Liver (tissue), 9 donors: Measurements from ENCODE around the gene MMD. TPM values are rescaled to one million over a fixed set of nuclear protein-coding genes. Genes with fewer than 3 reads are reported as not detected.

Experiments
- DNase-seq: peaks from one replicate; pipeline ENCODE4 v3.0.0-alpha.2; 2017; ENCODE audit warnings: low spot score
- H3K27ac ChIP-seq, 2 donors: one replicate each; pipeline ENCODE4 v1.7.0; 2013; ENCODE audit warnings: inconsistent platforms in 2 of 2, low read length in 2 of 2, control low read depth in 1 of 2, low read depth in 1 of 2, mild to moderate bottlenecking in 1 of 2
- H3K27me3 ChIP-seq, 4 donors: one replicate each; pipeline versions ENCODE4 v1.6.1 to v1.7.0; 2013; ENCODE audit warnings: low read length in 3 of 4, inconsistent platforms in 1 of 4, mild to moderate bottlenecking in 1 of 4, moderate library complexity in 1 of 4; ENCODE audit not compliant: control insufficient read depth in 4 of 4, insufficient read depth in 4 of 4
- H3K36me3 ChIP-seq, 4 donors: one replicate each; pipeline versions ENCODE4 v1.6.1 to v1.7.0; 2013; ENCODE audit warnings: low read length in 3 of 4, mild to moderate bottlenecking in 3 of 4, low read depth in 1 of 4, moderate library complexity in 1 of 4; ENCODE audit not compliant: control insufficient read depth in 4 of 4, insufficient read depth in 3 of 4
- H3K4me1 ChIP-seq, 4 donors: one replicate each; pipeline versions ENCODE4 v1.6.1 to v1.7.0; 2013; ENCODE audit warnings: low read length in 3 of 4, mild to moderate bottlenecking in 3 of 4, moderate library complexity in 1 of 4; ENCODE audit not compliant: control insufficient read depth in 4 of 4, insufficient read depth in 4 of 4
- H3K4me3 ChIP-seq, 3 donors: one replicate each; pipeline versions ENCODE4 v1.6.1 to v1.7.0; 2013; ENCODE audit warnings: low read length in 3 of 3, control low read depth in 1 of 3, low read depth in 1 of 3, mild to moderate bottlenecking in 1 of 3
- H3K9ac ChIP-seq, 2 donors: one replicate each; pipeline ENCODE4 v1.7.0; 2013; ENCODE audit warnings: low read length in 2 of 2, mild to moderate bottlenecking in 2 of 2, moderate library complexity in 2 of 2, control low read depth in 1 of 2, low read depth in 1 of 2
- H3K9me3 ChIP-seq, 4 donors: one replicate each; pipeline versions ENCODE4 v1.6.1 to v1.7.0; 2013; ENCODE audit warnings: low read length in 3 of 4; ENCODE audit not compliant: control insufficient read depth in 4 of 4
- FOXA1 ChIP-seq: IDR thresholded peaks from 2 replicates; pipeline ENCODE4 v1.6.1; 2016; ENCODE audit warnings: antibody characterized with exemption
- FOXA2 ChIP-seq: IDR thresholded peaks from 2 replicates; pipeline ENCODE4 v1.6.1; 2016; ENCODE audit warnings: antibody characterized with exemption
- GABPA ChIP-seq, 2 donors: IDR thresholded peaks in 1 of 2; conservative IDR thresholded peaks in 1 of 2; 2 replicates each; pipeline ENCODE4 v1.6.1; 2016; ENCODE audit warnings: antibody characterized with exemption in 2 of 2, mild to moderate bottlenecking in 1 of 2, moderate library complexity in 1 of 2
- HNF4A ChIP-seq, 2 donors: conservative IDR thresholded peaks; 2 replicates each; pipeline ENCODE4 v1.6.1; 2016; ENCODE audit warnings: antibody characterized with exemption in 2 of 2, mild to moderate bottlenecking in 2 of 2
- HNF4G ChIP-seq: IDR thresholded peaks from 2 replicates; pipeline ENCODE4 v1.6.1; 2016; ENCODE audit warnings: antibody characterized with exemption
- JUND ChIP-seq, 2 donors: IDR thresholded peaks; 2 replicates each; pipeline ENCODE4 v1.6.1; 2016; ENCODE audit warnings: antibody characterized with exemption in 2 of 2
- NR2F2 ChIP-seq: IDR thresholded peaks from 2 replicates; pipeline ENCODE4 v1.6.1; 2016; ENCODE audit warnings: antibody characterized with exemption
- RAD21 ChIP-seq, 2 donors: IDR thresholded peaks; 2 replicates each; pipeline ENCODE4 v1.6.1; 2016; ENCODE audit warnings: antibody characterized with exemption in 2 of 2, mild to moderate bottlenecking in 2 of 2
- RXRA ChIP-seq, 2 donors: IDR thresholded peaks; 2 replicates each; pipeline ENCODE4 v1.6.1; 2017 to 2018; ENCODE audit warnings: antibody characterized with exemption in 2 of 2, mild to moderate bottlenecking in 1 of 2
- SP1 ChIP-seq: IDR thresholded peaks from 2 replicates; pipeline ENCODE4 v1.6.1; 2018; ENCODE audit warnings: antibody characterized with exemption, mild to moderate bottlenecking
- TAF1 ChIP-seq: conservative IDR thresholded peaks from 2 replicates; pipeline ENCODE4 v1.6.1; 2016; ENCODE audit warnings: antibody characterized with exemption, mild to moderate bottlenecking
- YY1 ChIP-seq: IDR thresholded peaks from 2 replicates; pipeline ENCODE4 v1.6.1; 2016; ENCODE audit warnings: antibody characterized with exemption, mild to moderate bottlenecking
- WGBS: extraction: QIAGEN DNeasy Blood & Tissue Kit; methylation state at CpG from one replicate; pipeline ENCODE4 v1.1.7; 2013; 5-methylcytosine and 5-hydroxymethylcytosine counted together
- polyA plus RNA-seq, 2 donors: library from polyadenylated mRNA; stranded (reverse) in 1 of 2; unstranded in 1 of 2; fragments of 200-250 nt in 1 of 2; fragments of >200 nt in 1 of 2; fragmentation: Nextera tagmentation in 1 of 2; extraction: Ambion mirVana in 1 of 2; gene quantifications; one replicate each; pipeline versions ENCODE4 v1.2.1 to v1.2.3, GENCODE V29; 2013 to 2015
- total RNA-seq, 2 donors: library from RNA; depleted of rRNA; stranded (reverse); fragments of >200 nt; gene quantifications; one replicate each; pipeline ENCODE4 v1.2.3, GENCODE V29; 2014
- TF ChIP-seq, protein P1 (sequence below): fragments of 150-350 bp; IDR thresholded peaks from 2 replicates; pipeline ENCODE4 v1.5.1; 2017; ENCODE audit warnings: improper control_type of control experiment, low read depth, low read length; ENCODE audit not compliant: missing input control
- TF ChIP-seq, protein P2 (sequence below): IDR thresholded peaks from 2 replicates; pipeline ENCODE4 v1.6.1; 2016; ENCODE audit warnings: antibody characterized with exemption
- TF ChIP-seq, protein P3 (sequence below): IDR thresholded peaks from 2 replicates; pipeline ENCODE4 v1.6.1; 2016; ENCODE audit warnings: antibody characterized with exemption
- TF ChIP-seq, protein P4 (sequence below): IDR thresholded peaks from 2 replicates; pipeline ENCODE4 v1.6.1; 2016; ENCODE audit warnings: antibody characterized with exemption, mild to moderate bottlenecking
- TF ChIP-seq, protein P5 (sequence below): IDR thresholded peaks from 2 replicates; pipeline ENCODE4 v1.6.1; 2016; ENCODE audit warnings: antibody characterized with exemption
- donor health status: healthy.
- donor health status: healthy.
- donor health status: healthy.
- donor health status: healthy.
- donor health status: healthy.

Gene MMD
- total and polyA plus RNA-seq, 4 donors = 4.9 to 18.7 (median 11.4) TPM

DNA sequence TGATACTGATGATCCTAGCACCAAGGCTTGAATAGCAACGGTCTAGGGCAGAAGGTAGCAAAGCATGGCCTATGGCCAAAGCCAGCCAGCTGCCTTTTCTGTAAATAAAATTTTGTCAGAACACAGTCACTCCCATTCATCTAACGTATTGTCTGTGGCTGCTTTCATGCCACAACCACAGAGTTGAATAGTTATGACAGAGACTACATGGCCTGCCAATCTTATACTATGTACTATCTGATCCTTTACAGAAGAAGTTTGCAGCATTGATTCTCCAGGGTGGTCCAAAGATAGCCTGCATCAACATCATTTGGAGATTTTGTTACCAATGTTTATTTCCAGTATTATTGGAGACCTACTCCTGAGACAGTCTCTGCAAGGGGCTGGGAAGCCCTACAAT is 19.9 kb upstream of the MMD start:
- Histone ChIP-seq H3K27me3 (no peaks in the 10 kb centered on the region), H3K36me3 (no peaks in the 10 kb centered on the region), H3K27ac (no peak overlapping the region), H3K9me3 (no peaks in the 10 kb centered on the region), H3K4me3 (no peak overlapping the region), H3K9ac (no peak overlapping the region), H3K4me1 (peaks cover 1 to 18% (median 13%) of the 10 kb centered on the region in 4 donors)
- DNase-seq = no peak
- 42% methylated on average over 2 of the region's 2 CpGs for WGBS
- no peak for TF ChIP-seq NR2F2
- no peak for TF ChIP-seq GABPA (IDR thresholded peaks at IDR 0.05 in 1 of 2, conservative IDR thresholded peaks at IDR 0.05 in 1 of 2)
- TF ChIP-seq HNF4A (conservative IDR thresholded peaks at IDR 0.05) = no peak
- no peak for TF ChIP-seq RXRA (IDR thresholded peaks at IDR 0.05)
- TF ChIP-seq FOXA1 = no peak
- TF ChIP-seq FOXA2 = no peak
- TF ChIP-seq, protein P1, sequence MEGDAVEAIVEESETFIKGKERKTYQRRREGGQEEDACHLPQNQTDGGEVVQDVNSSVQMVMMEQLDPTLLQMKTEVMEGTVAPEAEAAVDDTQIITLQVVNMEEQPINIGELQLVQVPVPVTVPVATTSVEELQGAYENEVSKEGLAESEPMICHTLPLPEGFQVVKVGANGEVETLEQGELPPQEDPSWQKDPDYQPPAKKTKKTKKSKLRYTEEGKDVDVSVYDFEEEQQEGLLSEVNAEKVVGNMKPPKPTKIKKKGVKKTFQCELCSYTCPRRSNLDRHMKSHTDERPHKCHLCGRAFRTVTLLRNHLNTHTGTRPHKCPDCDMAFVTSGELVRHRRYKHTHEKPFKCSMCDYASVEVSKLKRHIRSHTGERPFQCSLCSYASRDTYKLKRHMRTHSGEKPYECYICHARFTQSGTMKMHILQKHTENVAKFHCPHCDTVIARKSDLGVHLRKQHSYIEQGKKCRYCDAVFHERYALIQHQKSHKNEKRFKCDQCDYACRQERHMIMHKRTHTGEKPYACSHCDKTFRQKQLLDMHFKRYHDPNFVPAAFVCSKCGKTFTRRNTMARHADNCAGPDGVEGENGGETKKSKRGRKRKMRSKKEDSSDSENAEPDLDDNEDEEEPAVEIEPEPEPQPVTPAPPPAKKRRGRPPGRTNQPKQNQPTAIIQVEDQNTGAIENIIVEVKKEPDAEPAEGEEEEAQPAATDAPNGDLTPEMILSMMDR = no peak
- no peak for TF ChIP-seq SP1
- TF ChIP-seq YY1 = no peak
- TF ChIP-seq, protein P2, sequence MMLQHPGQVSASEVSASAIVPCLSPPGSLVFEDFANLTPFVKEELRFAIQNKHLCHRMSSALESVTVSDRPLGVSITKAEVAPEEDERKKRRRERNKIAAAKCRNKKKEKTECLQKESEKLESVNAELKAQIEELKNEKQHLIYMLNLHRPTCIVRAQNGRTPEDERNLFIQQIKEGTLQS = no peak
- no peak for TF ChIP-seq JUND (IDR thresholded peaks at IDR 0.05)
- TF ChIP-seq, protein P3, sequence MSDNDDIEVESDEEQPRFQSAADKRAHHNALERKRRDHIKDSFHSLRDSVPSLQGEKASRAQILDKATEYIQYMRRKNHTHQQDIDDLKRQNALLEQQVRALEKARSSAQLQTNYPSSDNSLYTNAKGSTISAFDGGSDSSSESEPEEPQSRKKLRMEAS = no peak
- TF ChIP-seq, protein P4, sequence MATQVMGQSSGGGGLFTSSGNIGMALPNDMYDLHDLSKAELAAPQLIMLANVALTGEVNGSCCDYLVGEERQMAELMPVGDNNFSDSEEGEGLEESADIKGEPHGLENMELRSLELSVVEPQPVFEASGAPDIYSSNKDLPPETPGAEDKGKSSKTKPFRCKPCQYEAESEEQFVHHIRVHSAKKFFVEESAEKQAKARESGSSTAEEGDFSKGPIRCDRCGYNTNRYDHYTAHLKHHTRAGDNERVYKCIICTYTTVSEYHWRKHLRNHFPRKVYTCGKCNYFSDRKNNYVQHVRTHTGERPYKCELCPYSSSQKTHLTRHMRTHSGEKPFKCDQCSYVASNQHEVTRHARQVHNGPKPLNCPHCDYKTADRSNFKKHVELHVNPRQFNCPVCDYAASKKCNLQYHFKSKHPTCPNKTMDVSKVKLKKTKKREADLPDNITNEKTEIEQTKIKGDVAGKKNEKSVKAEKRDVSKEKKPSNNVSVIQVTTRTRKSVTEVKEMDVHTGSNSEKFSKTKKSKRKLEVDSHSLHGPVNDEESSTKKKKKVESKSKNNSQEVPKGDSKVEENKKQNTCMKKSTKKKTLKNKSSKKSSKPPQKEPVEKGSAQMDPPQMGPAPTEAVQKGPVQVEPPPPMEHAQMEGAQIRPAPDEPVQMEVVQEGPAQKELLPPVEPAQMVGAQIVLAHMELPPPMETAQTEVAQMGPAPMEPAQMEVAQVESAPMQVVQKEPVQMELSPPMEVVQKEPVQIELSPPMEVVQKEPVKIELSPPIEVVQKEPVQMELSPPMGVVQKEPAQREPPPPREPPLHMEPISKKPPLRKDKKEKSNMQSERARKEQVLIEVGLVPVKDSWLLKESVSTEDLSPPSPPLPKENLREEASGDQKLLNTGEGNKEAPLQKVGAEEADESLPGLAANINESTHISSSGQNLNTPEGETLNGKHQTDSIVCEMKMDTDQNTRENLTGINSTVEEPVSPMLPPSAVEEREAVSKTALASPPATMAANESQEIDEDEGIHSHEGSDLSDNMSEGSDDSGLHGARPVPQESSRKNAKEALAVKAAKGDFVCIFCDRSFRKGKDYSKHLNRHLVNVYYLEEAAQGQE = no peak
- TF ChIP-seq TAF1 = no peak
- TF ChIP-seq RAD21 (IDR thresholded peaks at IDR 0.05) = no peak
- TF ChIP-seq, protein P5, sequence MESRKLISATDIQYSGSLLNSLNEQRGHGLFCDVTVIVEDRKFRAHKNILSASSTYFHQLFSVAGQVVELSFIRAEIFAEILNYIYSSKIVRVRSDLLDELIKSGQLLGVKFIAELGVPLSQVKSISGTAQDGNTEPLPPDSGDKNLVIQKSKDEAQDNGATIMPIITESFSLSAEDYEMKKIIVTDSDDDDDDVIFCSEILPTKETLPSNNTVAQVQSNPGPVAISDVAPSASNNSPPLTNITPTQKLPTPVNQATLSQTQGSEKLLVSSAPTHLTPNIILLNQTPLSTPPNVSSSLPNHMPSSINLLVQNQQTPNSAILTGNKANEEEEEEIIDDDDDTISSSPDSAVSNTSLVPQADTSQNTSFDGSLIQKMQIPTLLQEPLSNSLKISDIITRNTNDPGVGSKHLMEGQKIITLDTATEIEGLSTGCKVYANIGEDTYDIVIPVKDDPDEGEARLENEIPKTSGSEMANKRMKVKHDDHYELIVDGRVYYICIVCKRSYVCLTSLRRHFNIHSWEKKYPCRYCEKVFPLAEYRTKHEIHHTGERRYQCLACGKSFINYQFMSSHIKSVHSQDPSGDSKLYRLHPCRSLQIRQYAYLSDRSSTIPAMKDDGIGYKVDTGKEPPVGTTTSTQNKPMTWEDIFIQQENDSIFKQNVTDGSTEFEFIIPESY = no peak

DNA sequence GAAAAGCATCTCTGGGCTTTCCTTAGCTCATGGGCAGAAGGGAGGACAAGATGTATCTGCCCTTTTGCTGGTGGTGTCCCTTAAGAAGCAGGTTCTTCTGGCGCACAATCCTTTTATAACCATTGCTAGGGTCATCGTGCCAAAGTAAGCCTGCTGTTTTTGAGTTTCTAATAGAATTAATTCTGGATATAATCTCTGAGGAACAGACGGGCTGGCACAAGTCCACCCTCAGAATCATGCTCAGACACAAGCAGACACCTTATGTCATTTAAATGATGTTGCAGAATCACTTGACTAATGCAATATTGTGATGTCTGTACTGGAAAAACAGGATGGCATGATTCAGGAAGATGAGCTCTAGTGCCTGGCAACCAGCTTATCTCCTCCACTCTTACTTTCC is 18.8 kb upstream of the MMD start:
- 84% methylated on average over 3 of the region's 3 CpGs for WGBS
- no peak overlapping the region for H3K4me3 ChIP-seq
- H3K4me1 ChIP-seq = peaks cover 1 to 9% (median 5%) of the 10 kb centered on the region in 4 donors
- no peak for DNase-seq
- no peak overlapping the region for H3K9ac ChIP-seq
- H3K9me3 ChIP-seq = no peaks in the 10 kb centered on the region
- H3K27ac ChIP-seq = no peak overlapping the region
- no peaks in the 10 kb centered on the region for H3K27me3 ChIP-seq
- no peaks in the 10 kb centered on the region for H3K36me3 ChIP-seq
- no peak for TF ChIP-seq SP1
- TF ChIP-seq FOXA1 = no peak
- no peak for TF ChIP-seq RAD21 (IDR thresholded peaks at IDR 0.05)
- no peak for TF ChIP-seq FOXA2
- no peak for TF ChIP-seq RXRA (IDR thresholded peaks at IDR 0.05)
- TF ChIP-seq JUND (IDR thresholded peaks at IDR 0.05) = no peak
- TF ChIP-seq, protein P2 = no peak
- TF ChIP-seq, protein P3 = no peak
- no peak for TF ChIP-seq TAF1
- TF ChIP-seq NR2F2 = no peak
- no peak for TF ChIP-seq GABPA (IDR thresholded peaks at IDR 0.05 in 1 of 2, conservative IDR thresholded peaks at IDR 0.05 in 1 of 2)
- TF ChIP-seq, protein P5 = no peak
- TF ChIP-seq, protein P1 = no peak
- no peak for TF ChIP-seq HNF4G
